Smooth muscle cell (in vitro differentiated cells): ENCODE results near the gene PLEKHG1. TPM values are rescaled to one million over a fixed set of nuclear protein-coding genes. Genes with fewer than 3 reads are reported as not detected.

Source experiments
- DNase-seq: peaks from one replicate; lab custom pipeline; 2025; ENCODE audit not compliant: unreplicated experiment; lab: John Stamatoyannopoulos, UW
- H2AFZ ChIP-seq: fragments of 200-600 bp; sonication (generic); 2 replicates; pipeline ENCODE4 v1.6.0; 2016; ENCODE audit warnings: antibody characterized with exemption, low read depth, mild to moderate bottlenecking
- H3F3A ChIP-seq: fragments of 200-600 bp; sonication (generic); 2 replicates; pipeline ENCODE4 v1.6.0; 2017; ENCODE audit warnings: antibody characterized with exemption, low read depth
- H3K27ac ChIP-seq: fragments of 200-600 bp; sonication (generic); 2 replicates; pipeline ENCODE4 v1.5.1; 2016; ENCODE audit warnings: low read depth, mild to moderate bottlenecking
- H3K27me3 ChIP-seq: fragments of 200-600 bp; sonication (generic); 2 replicates; pipeline ENCODE4 v1.6.1; 2016; ENCODE audit warnings: low read depth, mild to moderate bottlenecking
- H3K36me3 ChIP-seq: fragments of 200-600 bp; sonication (generic); 2 replicates; pipeline ENCODE4 v1.5.1; 2016; ENCODE audit warnings: low read depth
- H3K4me1 ChIP-seq: fragments of 200-600 bp; sonication (generic); 2 replicates; pipeline ENCODE4 v1.5.1; 2016; ENCODE audit warnings: low read depth
- H3K4me2 ChIP-seq: fragments of 200-600 bp; sonication (generic); 2 replicates; pipeline ENCODE4 v1.6.0; 2016; ENCODE audit warnings: mild to moderate bottlenecking
- H3K4me3 ChIP-seq: fragments of 200-600 bp; sonication (generic); 2 replicates; pipeline ENCODE4 v1.5.1; 2016; ENCODE audit warnings: mild to moderate bottlenecking
- H3K79me2 ChIP-seq: fragments of 200-600 bp; sonication (generic); 2 replicates; pipeline ENCODE4 v1.6.0; 2016; ENCODE audit warnings: low read depth, mild to moderate bottlenecking
- H3K9ac ChIP-seq: fragments of 200-600 bp; sonication (generic); 2 replicates; pipeline ENCODE4 v1.6.0; 2016; ENCODE audit warnings: low read depth
- H3K9me3 ChIP-seq: fragments of 200-600 bp; sonication (generic); replicated peaks from 2 replicates; pipeline ENCODE4 v1.5.1; 2016; ENCODE audit warnings: low read depth
- H4K20me1 ChIP-seq: fragments of 200-600 bp; sonication (generic); 2 replicates; pipeline ENCODE4 v1.6.0; 2016; ENCODE audit warnings: low read depth
- WGBS: methylation state at CpG from one replicate; pipeline ENCODE4 v1.1.7; 2016; ENCODE audit warnings: low lambda C conversion rate; 5-methylcytosine and 5-hydroxymethylcytosine counted together
- polyA plus RNA-seq: library from polyadenylated mRNA; unstranded; fragments of >200 nt; fragmentation: Nextera tagmentation; extraction: Ambion mirVana; gene quantifications from 2 replicates; pipeline ENCODE4 v1.2.1, GENCODE V29; 2016
- total RNA-seq: library from RNA; depleted of rRNA; stranded (reverse); fragments of >200 nt; gene quantifications from 2 replicates; pipeline ENCODE4 v1.2.3, GENCODE V29; 2014
- TF ChIP-seq, protein P1 (sequence below): fragments of 200-600 bp; sonication (generic); IDR thresholded peaks from 2 replicates; pipeline ENCODE4 v1.5.1; 2017; ENCODE audit warnings: borderline replicate concordance, mild to moderate bottlenecking, antibody characterized with exemption; ENCODE audit not compliant: insufficient read depth, poor library complexity, severe bottlenecking

PLEKHG1 gene
- total and polyA plus RNA-seq, 2 experiments from 2014 or later = 1.5 to 13.5 TPM

DNA sequence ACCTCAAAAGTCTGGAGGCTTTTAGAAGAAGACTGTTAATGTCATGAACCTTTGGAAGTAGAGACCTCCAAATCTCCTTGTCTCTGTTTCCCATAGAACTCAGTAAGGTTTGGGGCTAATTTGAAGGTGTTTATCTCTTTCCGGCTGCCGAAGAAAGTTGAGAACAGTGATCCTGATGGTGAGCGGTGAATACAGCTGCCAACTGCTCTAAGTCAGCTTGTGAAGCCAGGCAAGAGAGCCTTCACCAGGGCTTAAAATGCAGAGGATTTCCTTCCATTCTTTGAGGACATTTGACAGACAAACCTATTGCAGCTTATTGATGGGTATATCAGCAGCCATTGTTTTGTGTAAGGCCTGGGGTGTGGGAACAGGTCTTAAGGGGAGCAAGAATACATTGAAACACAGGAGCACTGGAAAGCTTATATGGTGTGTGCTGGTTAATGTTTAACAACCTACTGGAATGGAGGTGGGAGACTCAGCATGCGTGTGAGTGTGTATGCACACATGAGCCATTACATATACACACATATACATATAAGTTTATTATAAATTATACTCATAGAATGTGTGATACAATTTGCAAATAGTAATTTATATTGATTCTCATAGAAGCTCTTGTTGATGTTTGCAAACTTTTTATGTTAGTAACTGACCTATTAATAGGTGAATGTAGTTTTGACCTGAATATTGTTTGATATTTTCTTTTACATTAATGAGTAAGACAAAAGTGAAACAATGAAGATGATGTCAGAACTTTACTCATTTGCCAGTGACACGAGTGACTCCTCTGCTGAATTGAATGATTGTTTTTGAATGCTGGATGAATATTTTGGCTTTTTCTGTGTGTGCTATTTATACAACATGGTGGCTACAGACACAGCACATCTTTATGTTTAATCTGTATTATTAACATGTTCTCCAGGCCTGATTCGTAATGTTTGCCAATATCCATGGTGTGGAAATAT is 18.1 kb downstream of the PLEKHG1 start:
- 82% methylated on average over 6 of the region's 6 CpGs for WGBS
- Histone ChIP-seq H3K9me3 (no peaks in the 10 kb centered on the region), H3K4me2 (no peak overlapping the region)

DNA sequence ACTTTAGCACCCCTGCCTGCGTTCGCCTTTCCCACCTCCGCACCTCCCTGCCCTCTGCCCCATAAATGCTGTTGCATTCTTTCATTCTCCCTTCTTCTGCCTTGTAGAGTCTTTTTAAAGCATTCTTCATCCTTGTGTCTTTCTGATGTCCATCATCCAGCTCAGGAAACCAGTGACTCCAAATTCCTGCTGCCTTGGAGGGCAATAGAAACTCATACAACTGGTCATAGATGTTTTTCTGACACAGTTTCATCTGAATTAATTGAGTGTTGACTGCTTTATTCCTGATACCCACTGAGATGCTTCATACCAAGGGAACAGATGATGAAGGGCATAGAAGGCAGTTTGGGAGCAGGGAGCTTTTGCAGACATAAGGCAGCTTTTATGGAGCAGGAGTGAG is 19.6 kb downstream of the PLEKHG1 start:
- TF ChIP-seq, protein P1, sequence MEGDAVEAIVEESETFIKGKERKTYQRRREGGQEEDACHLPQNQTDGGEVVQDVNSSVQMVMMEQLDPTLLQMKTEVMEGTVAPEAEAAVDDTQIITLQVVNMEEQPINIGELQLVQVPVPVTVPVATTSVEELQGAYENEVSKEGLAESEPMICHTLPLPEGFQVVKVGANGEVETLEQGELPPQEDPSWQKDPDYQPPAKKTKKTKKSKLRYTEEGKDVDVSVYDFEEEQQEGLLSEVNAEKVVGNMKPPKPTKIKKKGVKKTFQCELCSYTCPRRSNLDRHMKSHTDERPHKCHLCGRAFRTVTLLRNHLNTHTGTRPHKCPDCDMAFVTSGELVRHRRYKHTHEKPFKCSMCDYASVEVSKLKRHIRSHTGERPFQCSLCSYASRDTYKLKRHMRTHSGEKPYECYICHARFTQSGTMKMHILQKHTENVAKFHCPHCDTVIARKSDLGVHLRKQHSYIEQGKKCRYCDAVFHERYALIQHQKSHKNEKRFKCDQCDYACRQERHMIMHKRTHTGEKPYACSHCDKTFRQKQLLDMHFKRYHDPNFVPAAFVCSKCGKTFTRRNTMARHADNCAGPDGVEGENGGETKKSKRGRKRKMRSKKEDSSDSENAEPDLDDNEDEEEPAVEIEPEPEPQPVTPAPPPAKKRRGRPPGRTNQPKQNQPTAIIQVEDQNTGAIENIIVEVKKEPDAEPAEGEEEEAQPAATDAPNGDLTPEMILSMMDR = no peak
- H3K4me1 ChIP-seq = peaks cover 12% of the 10 kb centered on the region
- no peaks in the 10 kb centered on the region for H3K79me2 ChIP-seq
- H3K27me3 ChIP-seq = peaks cover 12% of the 10 kb centered on the region
- no peaks in the 10 kb centered on the region for H3K9me3 ChIP-seq
- no peak for DNase-seq
- H4K20me1 ChIP-seq = no peaks in the 10 kb centered on the region
- WGBS = 100% methylated on average over 3 of the region's 3 CpGs
- H3K9ac ChIP-seq = no peak overlapping the region
- H2AFZ ChIP-seq = no peak overlapping the region
- no peaks in the 10 kb centered on the region for H3F3A ChIP-seq
- H3K4me3 ChIP-seq = no peak overlapping the region
- no peaks in the 10 kb centered on the region for H3K36me3 ChIP-seq
- H3K27ac ChIP-seq = no peak overlapping the region
- H3K4me2 ChIP-seq = no peak overlapping the region

More for the DNA sequence above, 18.1 kb downstream of the PLEKHG1 start:
- TF ChIP-seq, protein P1 = no peak
- Histone ChIP-seq H3F3A (no peaks in the 10 kb centered on the region), H3K36me3 (no peaks in the 10 kb centered on the region), H4K20me1 (no peaks in the 10 kb centered on the region), H3K4me1 (peaks cover 12% of the 10 kb centered on the region), H3K27me3 (peaks cover 15% of the 10 kb centered on the region), H3K4me3 (no peak overlapping the region), H3K27ac (no peak overlapping the region), H2AFZ (no peak overlapping the region), H3K79me2 (no peaks in the 10 kb centered on the region), H3K9ac (no peak overlapping the region)
- DNase-seq = no peak

- TF ChIP-seq, protein P1 = no peak
- Histone ChIP-seq H2AFZ (no peak overlapping the region), H3K4me3 (no peak overlapping the region), H3K27ac (no peak overlapping the region), H3K4me1 (peaks cover 12% of the 10 kb centered on the region), H3K9me3 (no peaks in the 10 kb centered on the region), H3K4me2 (no peak overlapping the region), H3F3A (no peaks in the 10 kb centered on the region), H3K79me2 (no peaks in the 10 kb centered on the region), H3K27me3 (peaks cover 2% of the 10 kb centered on the region), H3K36me3 (no peaks in the 10 kb centered on the region), H4K20me1 (no peaks in the 10 kb centered on the region), H3K9ac (no peak overlapping the region)
- DNase-seq = no peak
- 94% methylated on average over 3 of the region's 3 CpGs for WGBS
Measured at GRCh38 chr6:150620244-150620643, 20.6 kb downstream of the PLEKHG1 start.
